GM18502 (cell line): ENCODE data around the gene UTY.

Experiments used
- ATAC-seq: cut with Tn5 transposase; IDR thresholded peaks from one replicate; pipeline ENCODE4 v1.9.1; 2021; ENCODE audit warnings: mild to moderate bottlenecking; ENCODE audit not compliant: unreplicated experiment, poor library complexity

The UTY gene

DNA sequence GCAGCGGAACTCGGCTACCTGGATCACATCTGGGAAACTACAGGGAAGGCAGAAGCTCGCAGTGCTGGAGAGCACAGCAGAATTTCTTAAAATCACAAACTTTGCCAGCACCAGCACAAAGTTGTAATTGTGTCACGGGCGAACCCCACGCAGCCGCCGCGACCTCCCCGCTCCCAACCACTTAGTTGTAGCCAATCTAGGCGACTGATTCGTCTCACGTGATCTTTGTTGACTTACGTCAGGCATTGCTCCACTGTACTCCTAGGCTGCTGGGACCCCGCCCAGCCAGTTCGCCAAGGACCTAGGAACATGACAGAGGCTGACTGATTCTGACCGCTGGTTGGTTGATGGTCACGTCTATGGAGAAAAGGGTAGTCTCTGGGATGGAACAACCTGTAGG is at the start of gene UTY:
UTY (minus strand) TSS at position 206 of the 400 bp plus-strand sequence. CDS start 368 bp downstream, outside the sequence.
- no peak for ATAC-seq

- ATAC-seq: no peak
Observed at GRCh38 chrY:13520474-13520873, 40.6 kb upstream of the UTY start.

DNA sequence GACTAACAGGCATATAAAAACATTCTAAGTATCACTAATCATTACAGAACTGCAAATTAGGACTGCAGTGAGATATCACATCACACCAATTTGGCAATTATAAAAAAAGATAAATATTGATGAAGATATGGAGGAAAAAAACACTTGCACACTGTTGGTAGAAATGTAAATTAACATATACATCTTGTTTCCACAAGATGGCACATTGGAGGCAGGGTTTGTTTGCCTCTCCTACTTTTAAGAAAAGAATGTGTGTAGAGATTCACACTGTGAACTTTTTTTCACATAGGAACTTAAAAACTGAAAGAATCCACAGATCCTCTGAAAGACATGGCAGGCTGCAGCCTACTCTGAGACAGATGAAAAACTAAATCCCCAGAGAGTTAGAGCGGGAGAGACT is 21.4 kb upstream of the UTY start:
- no peak for ATAC-seq

- no peak for ATAC-seq
Observed at GRCh38 chrY:13493737-13494136, 13.9 kb upstream of the UTY start.

- no peak for ATAC-seq
Observed at GRCh38 chrY:13492408-13492807, 12.6 kb upstream of the UTY start.

- no peak for ATAC-seq
Observed at GRCh38 chrY:13488738-13489137, 8.9 kb upstream of the UTY start.

GRCh38 chrY:13479121-13479711 is 617 bp downstream of the UTY start:
- ATAC-seq: no peak

DNA sequence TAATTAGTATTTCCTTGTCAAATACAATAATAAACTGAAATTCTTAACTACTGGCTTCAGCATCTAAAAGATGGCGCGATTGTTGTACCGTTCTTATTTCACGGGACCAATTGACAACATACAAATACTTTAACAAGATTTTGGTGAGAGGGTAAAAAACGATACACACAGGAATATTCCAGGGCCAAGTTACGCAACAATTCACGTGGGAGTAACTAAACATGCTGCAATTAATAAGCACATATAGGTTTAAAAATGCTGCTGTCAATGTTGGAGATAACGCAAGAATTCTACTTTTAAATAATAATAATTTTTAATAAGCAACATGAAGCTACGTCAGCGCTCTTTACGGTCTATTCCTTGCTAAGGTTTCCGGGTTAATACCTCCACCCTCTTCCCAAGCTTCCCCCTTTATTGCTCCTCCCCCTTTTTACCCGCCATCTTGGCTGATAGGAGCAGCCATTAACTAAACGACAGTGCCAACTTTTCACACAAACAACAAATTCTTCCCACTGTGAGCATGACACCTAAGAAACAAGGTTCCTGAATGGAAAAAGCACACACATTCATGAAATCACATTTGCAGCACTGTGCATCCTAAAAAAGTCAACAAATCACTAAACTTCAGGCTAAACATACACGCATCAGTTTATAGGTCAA is 1.6 kb downstream of the UTY start:
- ATAC-seq: no peak

DNA sequence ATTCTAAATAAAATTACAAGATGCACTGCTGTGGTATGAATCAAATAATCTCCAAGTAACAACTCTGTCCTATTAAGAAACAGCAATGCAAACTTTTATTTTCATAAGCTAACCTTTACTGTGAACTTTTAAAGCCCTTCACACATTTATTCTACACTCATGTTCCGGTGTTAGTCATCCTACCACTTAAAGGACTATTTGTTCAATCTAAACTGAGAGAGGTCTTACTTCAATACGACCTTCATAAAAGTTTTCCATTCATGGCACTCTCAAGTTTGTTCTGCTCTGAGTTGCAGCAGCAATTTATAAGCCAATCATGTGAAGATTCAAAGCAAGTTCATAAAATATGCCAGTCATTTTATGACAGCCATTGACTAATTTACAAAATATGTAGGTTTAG is 4.8 kb downstream of the UTY start:
- no peak for ATAC-seq

- no peak for ATAC-seq
Observed at GRCh38 chrY:13451572-13451971, 28.3 kb downstream of the UTY start.

- ATAC-seq: no peak
Observed at GRCh38 chrY:13450596-13451130, 29.2 kb downstream of the UTY start.

DNA sequence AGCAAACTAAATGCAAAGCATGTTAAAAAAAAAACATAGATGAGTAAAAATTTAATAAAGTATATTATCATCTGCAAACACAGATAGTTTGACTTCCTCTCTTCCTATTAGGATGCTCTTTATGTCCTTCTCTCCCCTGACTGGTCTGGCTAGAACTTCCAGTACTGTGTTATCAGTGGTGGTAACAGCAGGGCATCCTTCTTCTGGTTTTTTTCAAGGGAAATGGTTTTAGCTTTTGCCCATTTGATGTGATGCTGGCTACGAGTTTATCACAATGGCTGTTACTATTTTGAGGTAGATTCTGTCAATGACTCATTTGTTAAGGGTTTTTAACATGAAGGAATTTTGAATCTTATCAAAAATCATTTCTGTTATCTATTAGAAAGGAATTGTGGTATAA is 34.3 kb downstream of the UTY start:
- no peak for ATAC-seq

DNA sequence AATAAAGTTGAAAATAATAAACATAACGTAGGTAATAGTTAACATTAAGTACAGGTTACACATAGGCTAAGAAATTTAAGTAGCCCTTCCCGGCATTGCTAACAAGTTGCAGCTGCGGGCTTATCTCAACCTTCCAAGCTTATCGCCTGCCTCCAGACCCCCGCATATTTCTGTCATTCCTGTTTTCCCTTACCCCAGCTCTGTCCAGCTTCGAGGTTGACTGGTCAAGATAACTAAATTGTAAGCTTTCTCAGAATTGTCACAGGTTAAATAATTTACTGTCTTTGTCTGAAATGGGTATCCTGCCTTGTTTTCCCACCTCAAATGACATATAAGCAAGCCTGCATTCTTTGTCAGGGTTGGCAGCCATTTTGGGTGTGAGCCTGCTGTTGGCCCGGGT is 36.7 kb downstream of the UTY start:
- no peak for ATAC-seq

DNA sequence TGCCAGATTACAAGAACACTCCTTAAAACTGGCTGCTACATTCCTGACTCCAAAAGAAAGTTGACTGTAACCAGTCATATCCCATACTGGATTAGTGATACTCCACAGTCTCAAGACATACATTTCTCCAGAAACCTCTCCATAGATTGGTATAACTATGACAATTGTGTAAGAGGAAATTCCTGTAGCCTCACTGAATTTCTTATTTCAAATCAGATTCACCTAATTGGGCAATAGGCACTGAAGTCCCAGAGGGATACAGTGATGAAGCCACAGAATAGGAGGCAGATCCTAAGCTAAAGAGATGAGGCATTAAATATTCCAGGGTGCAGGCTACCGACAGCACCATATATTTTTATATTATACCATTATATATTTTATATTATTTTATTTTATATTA is 39.0 kb downstream of the UTY start:
- no peak for ATAC-seq

- no peak for ATAC-seq
Observed at GRCh38 chrY:13435968-13436937, 43.6 kb downstream of the UTY start.

DNA sequence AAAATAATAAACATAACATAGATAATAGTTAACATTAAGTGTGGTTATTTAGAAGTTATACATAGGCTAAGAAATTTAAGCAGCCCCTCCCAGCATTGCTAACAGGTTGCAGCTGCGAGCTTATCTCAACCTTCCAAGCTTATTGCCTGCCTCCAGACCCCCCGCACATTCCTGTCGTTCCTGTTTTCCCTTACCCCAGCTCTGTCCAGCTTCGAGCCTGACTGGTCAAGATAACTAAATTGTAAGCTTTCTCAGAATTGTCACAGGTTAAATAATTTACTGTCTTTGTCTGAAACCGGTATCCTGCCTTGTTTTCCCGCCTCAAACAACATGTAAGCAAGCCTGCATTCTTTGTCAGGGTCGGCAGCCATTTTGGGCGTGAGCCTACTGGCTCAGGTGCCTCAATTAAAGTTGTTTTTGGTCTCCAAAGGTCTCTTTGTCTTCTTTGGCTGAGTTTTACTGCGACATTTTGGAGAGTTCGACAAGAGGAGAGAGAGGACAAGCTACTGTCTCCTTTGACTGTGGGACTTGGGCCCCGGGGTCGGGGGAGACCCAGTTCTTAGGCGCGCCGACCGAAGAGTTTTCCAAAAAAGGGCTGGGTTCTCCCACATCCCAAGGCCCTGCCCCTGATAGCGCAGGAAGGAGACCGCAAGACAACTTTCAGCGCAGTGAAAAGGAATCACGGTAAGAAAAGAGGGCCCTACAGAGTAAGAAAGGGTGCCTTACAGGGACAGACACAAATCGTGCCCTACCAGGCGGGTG is 44.4 kb downstream of the UTY start:
- no peak for ATAC-seq

DNA sequence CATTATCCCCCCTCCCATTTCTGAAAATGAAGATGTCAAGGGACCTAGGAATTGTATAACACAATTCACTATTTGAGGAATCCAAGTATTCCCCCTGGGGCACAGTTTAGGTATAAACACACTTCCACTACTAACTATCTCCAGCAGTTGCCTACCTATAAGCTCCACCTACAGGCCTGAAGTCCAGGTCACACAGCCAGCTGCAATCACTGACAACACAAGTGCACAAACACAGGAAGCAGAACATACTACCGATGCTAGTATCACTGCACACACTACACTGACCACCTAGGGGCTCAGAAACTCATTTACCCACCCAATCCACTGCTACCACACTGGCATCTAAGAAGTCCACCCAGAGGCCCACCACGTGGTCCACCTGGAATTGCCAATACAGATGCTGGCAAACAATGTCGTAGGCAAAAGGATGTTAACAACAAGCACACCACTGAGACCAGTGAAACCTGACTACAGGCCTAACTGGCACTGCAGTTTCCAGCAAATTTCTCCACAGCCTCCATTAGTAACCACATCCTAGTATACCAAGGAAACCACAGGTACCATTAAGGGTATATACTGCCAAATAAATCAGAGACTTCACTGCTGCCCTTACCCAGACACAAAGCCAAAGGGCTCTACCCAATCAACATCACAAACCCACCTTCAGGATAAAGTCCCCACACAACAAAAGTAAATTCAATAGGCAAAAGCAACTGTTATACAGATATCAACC is 47.4 kb downstream of the UTY start:
- no peak for ATAC-seq

GRCh38 chrY:13429551-13429950 is 50.3 kb downstream of the UTY start:
- ATAC-seq: no peak

DNA sequence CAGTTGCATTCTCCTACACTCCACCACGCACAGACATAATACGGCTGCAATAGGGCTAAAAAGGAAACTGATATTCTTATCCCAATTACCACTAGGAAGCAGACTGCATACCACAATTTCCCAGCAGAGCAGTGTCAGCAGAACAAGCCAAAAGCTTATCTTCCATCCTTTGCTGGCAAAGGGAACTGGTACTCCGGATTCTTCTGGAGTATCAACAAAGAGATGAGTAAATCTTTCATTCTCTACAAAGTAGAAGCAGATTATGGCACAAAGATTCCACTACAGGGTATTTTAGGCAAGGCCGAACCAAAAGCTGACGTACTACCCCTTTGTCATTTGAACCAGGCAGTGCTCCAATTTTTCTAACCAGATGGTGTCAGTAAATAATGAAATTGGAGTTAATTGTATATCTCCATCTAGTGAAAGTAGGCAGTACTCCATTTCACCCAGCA is 56.5 kb downstream of the UTY start:
- no peak for ATAC-seq
